Right ventricle myocardium inferior (tissue), 1 donor: ENCODE data around the gene BRINP1. TPM values are rescaled to one million over a fixed set of nuclear protein-coding genes. Genes with fewer than 3 reads are reported as not detected.

Experiments
- ATAC-seq: fragments of 200-7000 bp; cut with Tn5 transposase; one replicate; pipeline ENCODE4 v1.9.1; 2020; ENCODE audit warnings: mild to moderate bottlenecking, moderate library complexity
- DNase-seq: peaks from one replicate; pipeline ENCODE4 v3.0.0; 2021; ENCODE audit errors: missing footprints
- intact Hi-C: fragments of 100-400 bp; cut with DNase I; formaldehyde crosslinking; loops from one replicate; pipeline ENCODE4 v1.11.0; 2022
- total RNA-seq: library from RNA; stranded (reverse); fragmentation: NEBNext Ultra II Directional; extraction: Animal tissue kit (Norgen Biotek cat#: 25700); gene quantifications from one replicate; pipeline ENCODE4 v1.2.1, GENCODE V29; 2021
- donor health status: DM: no; HTN: yes; CAD: no; lungs with severe emphysema.

Gene BRINP1
- total RNA-seq, 1 donor from 2014 or later: 0.35 TPM

- peak; percentile 44 for ATAC-seq
- intact Hi-C loops: loop anchor here (1.0 to 5.0 kb wide), 2 partner anchors 461 to 768 kb away; no protein-coding TSS in a partner anchor
- DNase-seq: no peak
Measured at GRCh38 chr9:119289740-119290433, 79.3 kb downstream of the BRINP1 start.

GRCh38 chr9:119284587-119285337 lies 84.5 kb downstream of the BRINP1 start:
- ATAC-seq: no peak
- intact Hi-C loops: no loop called here
- DNase-seq: no peak

GRCh38 chr9:119284118-119284517 lies 85.1 kb downstream of the BRINP1 start:
- no peak for ATAC-seq
- intact Hi-C loops: no loop called here
- no peak for DNase-seq

- DNase-seq (no peak), ATAC-seq (peak; percentile 34)
- intact Hi-C loops: no loop called here
Measured at GRCh38 chr9:119283078-119283794, 86.0 kb downstream of the BRINP1 start.

GRCh38 chr9:119282476-119283077 lies 86.7 kb downstream of the BRINP1 start:
- DNase-seq: no peak
- ATAC-seq: no peak
- intact Hi-C loops: no loop called here

GRCh38 chr9:119280740-119281485 lies 88.3 kb downstream of the BRINP1 start:
- intact Hi-C loops: no loop called here
- ATAC-seq (no peak), DNase-seq (no peak)

GRCh38 chr9:119278171-119278570 lies 91.1 kb downstream of the BRINP1 start:
- ATAC-seq: no peak
- intact Hi-C loops: no loop called here

GRCh38 chr9:119273984-119274665 lies 95.1 kb downstream of the BRINP1 start:
- intact Hi-C loops: no loop called here
- no peak for DNase-seq
- ATAC-seq: no peak

More at GRCh38 chr9:119278171-119278570, 91.1 kb downstream of the BRINP1 start:
- DNase-seq: no peak

GRCh38 chr9:119273325-119273904 lies 95.8 kb downstream of the BRINP1 start:
- ATAC-seq: no peak
- no peak for DNase-seq
- intact Hi-C loops: no loop called here

GRCh38 chr9:119272500-119273211 lies 96.6 kb downstream of the BRINP1 start:
- intact Hi-C loops: no loop called here
- ATAC-seq: no peak

GRCh38 chr9:119268985-119269384 lies 100.2 kb downstream of the BRINP1 start:
- intact Hi-C loops: no loop called here
- DNase-seq (no peak), ATAC-seq (no peak)

More at GRCh38 chr9:119272500-119273211, 96.6 kb downstream of the BRINP1 start:
- no peak for DNase-seq

- intact Hi-C loops: no loop called here
- DNase-seq (no peak), ATAC-seq (no peak)
Measured at GRCh38 chr9:119264165-119264564, 105.1 kb downstream of the BRINP1 start.

GRCh38 chr9:119257592-119257991 lies 111.6 kb downstream of the BRINP1 start:
- intact Hi-C loops: no loop called here
- ATAC-seq (no peak), DNase-seq (no peak)

- DNase-seq: no peak
- intact Hi-C loops: no loop called here
- ATAC-seq: no peak
Measured at GRCh38 chr9:119255116-119255515, 114.1 kb downstream of the BRINP1 start.

- no peak for ATAC-seq
- intact Hi-C loops: no loop called here
- no peak for DNase-seq
Measured at GRCh38 chr9:119252671-119253299, 116.5 kb downstream of the BRINP1 start.

GRCh38 chr9:119251936-119252335 lies 117.3 kb downstream of the BRINP1 start:
- intact Hi-C loops: no loop called here
- DNase-seq (no peak), ATAC-seq (no peak)

GRCh38 chr9:119250730-119251129 lies 118.5 kb downstream of the BRINP1 start:
- no peak for ATAC-seq
- intact Hi-C loops: no loop called here
- no peak for DNase-seq
